Activated T-cell treated with anti-CD3 and anti-CD28 coated beads for 4 hours (primary cell): ENCODE measurements around the gene DGCR2.
"Not testable (repeated sequence)": the region's sequence is repeated elsewhere in the genome, so short reads cannot be mapped to it uniquely, and the experiment has no call there.

ENCODE experiments used
- DNase-seq: peaks from one replicate; pipeline ENCODE4 v3.0.0-alpha.2; 2020

DGCR2 gene

GRCh38 chr22:19122143-19122751 lies at the start of gene DGCR2:
TSS of gene DGCR2 (minus strand) at chr22:19122412. CDS start at chr22:19122206, 206 bp downstream.
- DNase-seq = peak; percentile 95

- DNase-seq = no peak
Measured at GRCh38 chr22:19169947-19170318, 47.7 kb upstream of the DGCR2 start.

GRCh38 chr22:19169002-19169946 lies 47.1 kb upstream of the DGCR2 start:
- no peak for DNase-seq

- DNase-seq = no peak
Measured at GRCh38 chr22:19168088-19168890, 46.1 kb upstream of the DGCR2 start.

GRCh38 chr22:19167106-19167869 lies 45.1 kb upstream of the DGCR2 start:
- DNase-seq = no peak

- DNase-seq = no peak
Measured at GRCh38 chr22:19166421-19166820, 44.2 kb upstream of the DGCR2 start.

GRCh38 chr22:19164425-19164824 lies 42.2 kb upstream of the DGCR2 start:
- DNase-seq = no peak

GRCh38 chr22:19158649-19159048 lies 36.4 kb upstream of the DGCR2 start:
- not testable (repeated sequence) for DNase-seq

- DNase-seq = not testable (repeated sequence)
Measured at GRCh38 chr22:19156109-19156508, 33.9 kb upstream of the DGCR2 start.

GRCh38 chr22:19152942-19153883 lies 31.0 kb upstream of the DGCR2 start:
- no peak for DNase-seq

GRCh38 chr22:19151329-19152191 lies 29.3 kb upstream of the DGCR2 start:
- no peak for DNase-seq

GRCh38 chr22:19150482-19151328 lies 28.5 kb upstream of the DGCR2 start:
- DNase-seq = no peak

- DNase-seq = no peak
Measured at GRCh38 chr22:19149991-19150390, 27.8 kb upstream of the DGCR2 start, which contains the start of gene GSC2. TSS of gene GSC2 (minus strand) at chr22:19150292. CDS start at chr22:19150283, 9 bp downstream.

- no peak for DNase-seq
Measured at GRCh38 chr22:19149047-19149883, 27.1 kb upstream of the DGCR2 start.

GRCh38 chr22:19148417-19149046 lies 26.3 kb upstream of the DGCR2 start:
- DNase-seq = no peak

- no peak for DNase-seq
Measured at GRCh38 chr22:19147195-19147780, 25.1 kb upstream of the DGCR2 start.

GRCh38 chr22:19146215-19146968 lies 24.2 kb upstream of the DGCR2 start:
- no peak for DNase-seq
